ENCODE data around the gene GPR146.

GRCh38 chr7:1016577-1017531, 27.5 kb upstream of the GPR146 start:
- no peak for TF ChIP-seq POLR2A (IDR thresholded peaks at IDR 0.05)
- TF ChIP-seq POLR2AphosphoS5 (IDR thresholded peaks at IDR 0.05): no peak
- TF ChIP-seq CTCF (IDR thresholded peaks at IDR 0.05): no peak
